ENCODE measurements around the gene TXNDC17. TPM values are rescaled to one million over a fixed set of nuclear protein-coding genes. Genes with fewer than 3 reads are reported as not detected.

The TXNDC17 gene
- total and polyA plus RNA-seq, 9 of the 15 experiments (the other 6 are each of a cell fraction or from before 2014, with no cell fraction given) = 108 to 759 (median 179) TPM

DNA sequence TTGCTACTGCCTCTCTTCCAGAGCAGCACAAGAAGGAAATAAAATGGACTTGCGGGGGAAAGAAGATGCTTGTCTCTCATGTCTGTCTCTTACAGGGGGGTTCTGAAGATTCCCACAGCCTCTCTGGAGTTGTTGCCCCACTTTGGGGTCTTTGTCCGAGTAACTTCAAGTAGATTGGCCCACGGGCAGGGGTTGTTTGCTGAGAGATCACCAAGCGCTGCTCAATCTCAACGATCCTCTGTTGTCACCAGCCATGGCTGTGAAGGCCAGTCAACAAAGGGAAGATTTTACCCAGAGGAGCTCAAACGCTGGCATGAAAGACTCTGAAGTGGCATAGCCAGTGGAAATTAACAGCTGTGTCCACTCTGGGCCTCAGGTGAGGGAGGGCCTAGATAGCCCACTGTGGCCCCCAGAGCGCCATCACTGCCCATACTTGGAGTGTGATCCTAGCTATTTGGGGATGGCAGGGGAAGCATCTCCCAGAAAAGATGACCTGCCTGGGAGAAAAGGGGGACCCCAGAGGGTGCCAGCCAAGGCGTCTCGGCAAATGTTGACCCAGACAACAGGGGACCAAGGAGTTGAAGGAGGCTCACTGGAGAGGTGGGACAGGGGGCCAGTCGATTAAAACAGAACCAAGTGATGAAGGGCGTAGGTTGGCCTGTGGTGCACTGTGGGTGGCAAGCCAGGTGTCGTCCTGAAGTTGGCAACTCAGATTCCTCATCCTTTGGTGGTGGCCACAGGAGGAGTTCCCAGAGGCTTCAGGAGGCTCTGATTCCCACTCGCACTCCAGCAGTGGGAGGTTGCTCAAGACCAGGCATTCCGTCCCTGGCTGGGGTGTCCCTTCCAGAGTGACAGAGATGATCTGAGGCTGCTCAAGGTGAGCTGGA lies 44.3 kb downstream of the TXNDC17 start:
- DNase-seq (ENCODE audit: extremely low read depth in 1 of 4, low spot score in 3 of 4) (no peak), ATAC-seq (no peak), FAIRE-seq (no peak)
- H2AFZ ChIP-seq (ENCODE audit: low read depth, low read length) = no peak overlapping the region
- H3K9me3 ChIP-seq (replicated peaks; ENCODE audit: control insufficient read depth, insufficient read depth, low read depth, low read length) = no peaks in the 10 kb centered on the region
- H3K4me3 ChIP-seq = no peak overlapping the region
- H3K4me1 ChIP-seq (replicated peaks in 1 of 2; ENCODE audit: control insufficient read depth in 2 of 2, insufficient read depth in 2 of 2, low read length in 2 of 2) = no peaks in the 10 kb centered on the region
- no peak overlapping the region for H3K27ac ChIP-seq (ENCODE audit: extremely low read depth, low read depth, low read length)
- TF ChIP-seq ZMIZ1 (IDR thresholded peaks at IDR 0.05; ENCODE audit: low read depth in 2 of 2, low read length in 2 of 2) = no peak
- no peak for TF ChIP-seq ZNF707 (CRISPR knock-in tag; conservative IDR thresholded peaks at IDR 0.05)
- no peak for TF ChIP-seq CSDE1 (IDR thresholded peaks at IDR 0.05)
- no peak for TF ChIP-seq CBX1 (IDR thresholded peaks at IDR 0.05; ENCODE audit: low read depth)
- TF ChIP-seq CHD2 (IDR thresholded peaks at IDR 0.05; ENCODE audit: low read depth, low read length) = no peak
- TF ChIP-seq CTCF (IDR thresholded peaks at IDR 0.05 in 2 of 3, conservative IDR thresholded peaks at IDR 0.05 in 1 of 3; ENCODE audit: insufficient read depth in 2 of 3, low read depth in 1 of 3, low read length in 3 of 3) = no peak
- TF ChIP-seq ZBED1 (IDR thresholded peaks at IDR 0.05) = no peak
- WGBS (ENCODE audit: insufficient coverage, low coverage, missing lambda C conversion rate) = 0% methylated on average over 10 of the region's 14 CpGs
- intact Hi-C loops (cut with micrococcal nuclease) (no loop called here), in situ Hi-C loops (cut with MboI) (no loop called here)
- peaks cover 8 to 40% of the 10 kb centered on the region in 2 experiments; a peak in 4 of 5 replicates for H3K27me3 ChIP-seq (ENCODE audit: control insufficient read depth in 2 of 2, insufficient read depth in 2 of 2, low read length in 2 of 2)
- H3K36me3 ChIP-seq (ENCODE audit: control insufficient read depth, insufficient read depth, low read length) = no peaks in the 10 kb centered on the region
- no peak overlapping the region for H3K9ac ChIP-seq (ENCODE audit: insufficient read depth in 1 of 2, low read depth in 2 of 2, low read length in 2 of 2)
- no peak overlapping the region for H3K4me2 ChIP-seq (ENCODE audit: insufficient read depth, low read length)
- ChIA-PET CTCF (ENCODE audit: low intra/inter-chr PET ratio) (no interaction called here), POLR2A (no interaction called here)
- no TSS peak for BruUV-seq (replicated peaks)
- H3K9me1 ChIP-seq (ENCODE audit: control insufficient read depth, insufficient read depth, low read length) = no peaks in the 10 kb centered on the region
- no peaks in the 10 kb centered on the region for H4K20me1 ChIP-seq (replicated peaks; ENCODE audit: control insufficient read depth, insufficient read depth, low read length)
- no peaks in the 10 kb centered on the region for H3K79me2 ChIP-seq (ENCODE audit: control insufficient read depth, insufficient read depth, low read length)

All from K562 (cell line).